H1 (cell line): Measurements from ENCODE around the gene CREBZF. TPM values are rescaled to one million over a fixed set of nuclear protein-coding genes. Genes with fewer than 3 reads are reported as not detected.

Experiments used
- CTCF ChIA-PET: fragments of 300-600 bp; sonication (Branson Sonifier 250); formaldehyde crosslinking; loops from one replicate; lab custom pipeline; 2021; ENCODE audit not compliant: partially characterized antibody; lab: Charles Lee
- POLR2A ChIA-PET: fragments of 300-600 bp; sonication (Branson Sonifier 250); formaldehyde crosslinking; loops from one replicate; lab custom pipeline; 2021; ENCODE audit warnings: inconsistent platforms; ENCODE audit not compliant: partially characterized antibody; lab: Charles Lee
- DNase-seq, 2 experiments: peaks; one replicate each; pipeline versions ENCODE4 v3.0.0 to v3.0.0-alpha.2; 2010 to 2022; ENCODE audit warnings: low spot score in 2 of 2, low read depth in 1 of 2, mixed read lengths in 1 of 2
- FAIRE-seq: peaks from 2 replicates; lab custom pipeline; 2011; peaks lifted over from hg19 to GRCh38; lab: Jason Lieb, UNC
- H2AFZ ChIP-seq: 2 replicates; pipeline ENCODE4 v1.8.1; 2012; ENCODE audit warnings: low read length, inconsistent platforms
- H2AK5ac ChIP-seq: 2 replicates; pipeline ENCODE4 v1.6.1; 2013; ENCODE audit warnings: low read depth, low read length
- H2BK120ac ChIP-seq: replicated peaks from 2 replicates; pipeline ENCODE3; 2013; ENCODE audit warnings: low read depth, low read length, inconsistent platforms
- H2BK12ac ChIP-seq: 2 replicates; pipeline ENCODE4 v1.6.1; 2013; ENCODE audit warnings: low read depth, low read length
- H2BK15ac ChIP-seq: 2 replicates; pipeline ENCODE4 v1.6.1; 2013; ENCODE audit warnings: low read length
- H2BK20ac ChIP-seq: 2 replicates; pipeline ENCODE4 v1.6.1; 2013; ENCODE audit warnings: low read length
- H2BK5ac ChIP-seq: 2 replicates; pipeline ENCODE4 v1.6.1; 2013; ENCODE audit warnings: low read depth, low read length
- H3K14ac ChIP-seq: 2 replicates; pipeline ENCODE4 v1.6.1; 2013; ENCODE audit warnings: inconsistent platforms; ENCODE audit not compliant: insufficient read length
- H3K18ac ChIP-seq: 2 replicates; pipeline ENCODE4 v1.6.1; 2013; ENCODE audit warnings: low read length; ENCODE audit errors: extremely low read depth
- H3K23ac ChIP-seq: 2 replicates; pipeline ENCODE4 v1.6.1; 2013; ENCODE audit warnings: inconsistent platforms; ENCODE audit not compliant: insufficient read length
- H3K23me2 ChIP-seq: 2 replicates; pipeline ENCODE4 v1.6.1; 2013; ENCODE audit warnings: low read depth, low read length
- H3K27ac ChIP-seq: 2 replicates; pipeline ENCODE4 v1.6.1; 2011; ENCODE audit warnings: low read depth, low read length, inconsistent platforms
- H3K27me3 ChIP-seq, 4 experiments: replicated peaks in 1 of 4; 1 replicate in 1 of 4; 2 replicates in 3 of 4; pipeline versions ENCODE4 v1.6.1 to v1.8.1; 2011 to 2013; ENCODE audit warnings: low read length in 3 of 4, mild to moderate bottlenecking in 3 of 4, inconsistent platforms in 2 of 4, mixed read lengths in 2 of 4, moderate library complexity in 1 of 4; ENCODE audit not compliant: control insufficient read depth in 3 of 4, insufficient read depth in 3 of 4; ENCODE audit errors: extremely low read depth in 1 of 4
- H3K36me3 ChIP-seq, 4 experiments: 2 replicates each; pipeline versions ENCODE4 v1.6.1 to v1.8.1; 2011 to 2013; ENCODE audit warnings: mild to moderate bottlenecking in 4 of 4, low read length in 3 of 4, moderate library complexity in 2 of 4, control low read depth in 1 of 4, inconsistent platforms in 1 of 4; ENCODE audit not compliant: insufficient read depth in 4 of 4, control insufficient read depth in 2 of 4
- H3K4ac ChIP-seq: replicated peaks from 2 replicates; pipeline ENCODE3; 2013; ENCODE audit warnings: low read length, low read depth, mixed read lengths, inconsistent platforms; ENCODE audit not compliant: insufficient read length
- H3K4me1 ChIP-seq, 4 experiments: replicated peaks in 1 of 4; 1 replicate in 1 of 4; 2 replicates in 3 of 4; pipeline versions ENCODE4 v1.6.1 to v1.8.1; 2011 to 2013; ENCODE audit warnings: low read length in 3 of 4, inconsistent platforms in 2 of 4, mixed read lengths in 1 of 4; ENCODE audit not compliant: insufficient read depth in 4 of 4, control insufficient read depth in 3 of 4
- H3K4me2 ChIP-seq, 2 experiments: 2 replicates each; pipeline versions ENCODE4 v1.6.1 to v1.8.1; 2011 to 2013; ENCODE audit warnings: low read depth in 2 of 2, low read length in 2 of 2, control low read depth in 1 of 2, inconsistent platforms in 1 of 2, mild to moderate bottlenecking in 1 of 2; ENCODE audit not compliant: insufficient read depth in 1 of 2
- H3K4me3 ChIP-seq, 4 experiments: fragments of 200-600, 300-600 bp in 1 of 4; sonication (generic), shearing (Covaris generic), sonication (Bioruptor Twin) in 1 of 4; 2 replicates each; pipeline versions ENCODE4 v1.5.1 to v1.8.1; 2011 to 2016; ENCODE audit warnings: low read length in 4 of 4, low read depth in 3 of 4, control low read depth in 2 of 4, inconsistent platforms in 2 of 4, mild to moderate bottlenecking in 2 of 4, mixed read lengths in 1 of 4, moderate library complexity in 1 of 4; ENCODE audit not compliant: insufficient read depth in 2 of 4; ENCODE audit errors: extremely low read depth in 1 of 4
- H3K56ac ChIP-seq: replicated peaks from 2 replicates; pipeline ENCODE3; 2013; ENCODE audit warnings: low read depth, mild to moderate bottlenecking, mixed read lengths, low read length, inconsistent platforms; ENCODE audit not compliant: insufficient read length
- H3K79me1 ChIP-seq: 2 replicates; pipeline ENCODE4 v1.6.1; 2013; ENCODE audit warnings: low read depth, low read length, control low read depth
- H3K79me2 ChIP-seq, 2 experiments: 2 replicates each; pipeline versions ENCODE4 v1.6.1 to v1.8.1; 2012 to 2013; ENCODE audit warnings: low read length in 2 of 2, mild to moderate bottlenecking in 2 of 2, inconsistent platforms in 1 of 2; ENCODE audit not compliant: insufficient read depth in 2 of 2, control insufficient read depth in 1 of 2
- H3K9ac ChIP-seq, 4 experiments: replicated peaks in 1 of 4; 1 replicate in 1 of 4; 2 replicates in 3 of 4; pipeline versions ENCODE4 v1.6.1 to v1.8.1; 2011 to 2013; ENCODE audit warnings: low read depth in 3 of 4, low read length in 3 of 4, control low read depth in 2 of 4, mild to moderate bottlenecking in 2 of 4, moderate library complexity in 2 of 4, inconsistent platforms in 1 of 4; ENCODE audit errors: extremely low read depth in 1 of 4
- H3K9me3 ChIP-seq, 2 experiments: 2 replicates each; pipeline versions ENCODE4 v1.6.1 to v1.8.1; 2012 to 2013; ENCODE audit warnings: mild to moderate bottlenecking in 2 of 2, moderate library complexity in 2 of 2, control low read depth in 1 of 2, inconsistent platforms in 1 of 2, low read depth in 1 of 2, low read length in 1 of 2, mixed read lengths in 1 of 2; ENCODE audit not compliant: insufficient read depth in 2 of 2
- H4K20me1 ChIP-seq, 2 experiments: replicated peaks in 1 of 2; 2 replicates each; pipeline versions ENCODE3 to v1.8.1; 2011 to 2013; ENCODE audit warnings: inconsistent platforms in 2 of 2, low read length in 2 of 2, mild to moderate bottlenecking in 1 of 2; ENCODE audit not compliant: insufficient read depth in 2 of 2, control insufficient read depth in 1 of 2
- H4K5ac ChIP-seq: 2 replicates; pipeline ENCODE4 v1.6.1; 2013; ENCODE audit warnings: low read length, low read depth, mixed read lengths, inconsistent platforms; ENCODE audit not compliant: insufficient read length
- H4K8ac ChIP-seq: 2 replicates; pipeline ENCODE4 v1.8.0; 2013; ENCODE audit warnings: mild to moderate bottlenecking, moderate library complexity, low read length, inconsistent platforms; ENCODE audit not compliant: insufficient read depth; ENCODE audit errors: extremely low read depth
- H4K91ac ChIP-seq: replicated peaks from 2 replicates; pipeline ENCODE3; 2013; ENCODE audit warnings: low read length, mixed read lengths, inconsistent platforms; ENCODE audit not compliant: insufficient read length
- BRCA1 ChIP-seq: IDR thresholded peaks from 2 replicates; pipeline ENCODE4 v1.6.1; 2012; ENCODE audit warnings: low read depth, low read length, improper control_type of control experiment
- CBX8 ChIP-seq: fragments of 300-800, 300-1000 bp; sonication (generic); IDR thresholded peaks from 2 replicates; pipeline ENCODE4 v1.7.1; 2016; ENCODE audit warnings: low read depth, low read length, borderline replicate concordance
- CEBPB ChIP-seq: IDR thresholded peaks from 2 replicates; pipeline ENCODE4 v1.6.1; 2012; ENCODE audit warnings: low read depth, low read length
- CTBP2 ChIP-seq: IDR thresholded peaks from 2 replicates; pipeline ENCODE4 v1.7.0; 2011; ENCODE audit warnings: borderline replicate concordance, mild to moderate bottlenecking, moderate library complexity, mixed read lengths, low read length; ENCODE audit not compliant: insufficient read depth, insufficient read length
- NANOG ChIP-seq: IDR thresholded peaks from 2 replicates; pipeline ENCODE4 v1.6.1; 2011; ENCODE audit warnings: low read length, low read depth, mild to moderate bottlenecking, inconsistent platforms; ENCODE audit not compliant: insufficient read depth, poor library complexity, severe bottlenecking
- PHF8 ChIP-seq: fragments of 200-600 bp; sonication (generic); conservative IDR thresholded peaks from 2 replicates; pipeline ENCODE4 v1.7.1; 2012; ENCODE audit warnings: low read depth, mild to moderate bottlenecking, inconsistent platforms, low read length, moderate library complexity
- POLR2A ChIP-seq, 2 experiments: IDR thresholded peaks; 1 replicate in 1 of 2; 2 replicates in 1 of 2; pipeline ENCODE4 v1.6.1; 2011; ENCODE audit warnings: low read depth in 2 of 2, low read length in 2 of 2, mild to moderate bottlenecking in 2 of 2; ENCODE audit errors: control extremely low read depth in 1 of 2
- RAD21 ChIP-seq, 2 experiments: IDR thresholded peaks in 1 of 2; conservative IDR thresholded peaks in 1 of 2; 2 replicates each; pipeline ENCODE4 v1.6.1; 2011; ENCODE audit warnings: low read depth in 2 of 2, low read length in 2 of 2, improper control_type of control experiment in 1 of 2, inconsistent platforms in 1 of 2, mild to moderate bottlenecking in 1 of 2, moderate library complexity in 1 of 2
- SIRT6 ChIP-seq: IDR thresholded peaks from one replicate; pipeline ENCODE4 v1.7.1; 2012; ENCODE audit warnings: low read length, inconsistent platforms
- SP4 ChIP-seq: IDR thresholded peaks from 2 replicates; pipeline ENCODE4 v1.6.1; 2012; ENCODE audit warnings: low read length, inconsistent platforms
- TAF1 ChIP-seq: IDR thresholded peaks from 2 replicates; pipeline ENCODE4 v1.6.1; 2011; ENCODE audit warnings: mild to moderate bottlenecking, low read depth, low read length
- YY1 ChIP-seq: IDR thresholded peaks from 2 replicates; pipeline ENCODE4 v1.6.1; 2011; ENCODE audit warnings: low read depth, mild to moderate bottlenecking, low read length
- WGBS, 2 experiments: shearing (Covaris generic) in 1 of 2; methylation state at CpG; one replicate each; pipeline versions ENCODE4 v1.1.6 to v1.1.7; 2013 to 2015; ENCODE audit warnings: low lambda C conversion rate in 2 of 2, mixed read lengths in 2 of 2, inconsistent platforms in 1 of 2, low coverage in 1 of 2, missing lambda C conversion rate in 1 of 2; ENCODE audit not compliant: insufficient replicate concordance in 2 of 2, insufficient coverage in 1 of 2, insufficient read length in 1 of 2; ENCODE audit errors: extremely low coverage in 1 of 2, missing lambda C conversion rate in 1 of 2; 5-methylcytosine and 5-hydroxymethylcytosine counted together
- polyA plus RNA-seq, 7 experiments: library from polyadenylated mRNA; depleted of rRNA in 3 of 7; stranded (reverse) in 5 of 7; unstranded in 2 of 7; fragments of >200 nt in 5 of 7; fragments of 200-250 nt in 2 of 7; gene quantifications; 1 replicate in 5 of 7; 2 replicates in 1 of 7; 4 replicates in 1 of 7; pipeline versions ENCODE4 v1.2.1 to v1.2.3, GENCODE V29; 2011 to 2013; ENCODE audit warnings: missing spikeins in 2 of 7, mixed read lengths in 2 of 7
- total RNA-seq: library from RNA; stranded (reverse); fragmentation: NEBNext Ultra II Directional; extraction: Animal tissue kit (Norgen Biotek cat#: 25700); gene quantifications from 2 replicates; pipeline ENCODE4 v1.2.1, GENCODE V29; 2021

CREBZF gene
- total and polyA plus RNA-seq, 2 of the 8 experiments (the other 6 are each of a cell fraction or from before 2014, with no cell fraction given), result 15.4 to 44.9 TPM

DNA sequence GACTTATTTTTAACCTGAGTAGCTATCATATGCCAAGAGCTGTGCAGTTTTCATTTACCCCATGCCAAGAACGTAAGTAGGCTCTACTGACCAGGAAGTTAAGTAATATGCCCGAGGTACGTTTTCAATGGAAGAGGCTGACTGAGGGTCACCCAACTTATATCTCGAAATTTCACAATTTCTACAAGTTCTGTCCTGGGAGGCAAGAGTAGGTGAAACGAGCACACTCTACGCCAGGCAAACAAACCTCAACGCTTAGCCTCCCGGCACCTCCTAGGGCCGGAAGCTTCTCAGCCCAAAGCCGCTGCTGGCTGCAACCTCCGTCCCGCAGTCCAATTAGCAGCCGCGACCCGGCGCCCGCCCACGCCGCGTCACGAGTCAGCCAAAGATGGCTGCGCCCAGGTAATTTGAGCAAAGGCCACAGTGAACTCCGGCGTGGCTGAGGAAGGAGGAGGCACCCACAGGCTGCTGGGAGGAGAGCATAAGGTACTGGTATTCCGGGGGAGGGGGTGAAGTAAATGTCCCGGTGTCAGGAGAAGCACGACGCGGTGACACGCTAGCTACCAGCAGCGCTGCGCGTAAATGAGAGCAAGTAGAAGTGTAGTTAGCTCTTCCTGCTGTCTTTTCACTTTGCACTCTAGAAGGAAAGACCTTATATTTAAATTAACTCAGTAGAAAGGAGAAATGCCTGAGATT is 17.2 kb downstream of the CREBZF start, which contains the start of gene TMEM126A:
TSS of gene TMEM126A (plus strand) at position 364 of the 696 bp plus-strand sequence. CDS start 2,289 bp downstream, outside the sequence.
- Histone ChIP-seq H3K79me1 (no peaks in the 10 kb centered on the region), H3K23me2 (0 out of 2 replicates have a peak, but pooled peaks cover 4% of the 10 kb centered on the region), H3K36me3 (peaks cover 0 to 3% (median 0%) of the 10 kb centered on the region in 4 experiments; a peak in 1 of 8 replicates), H3K9ac (peak within 1 kb of the TSS; percentile 45 to 89 (median 74)), H2BK12ac (peak within 1 kb of the TSS; percentile 68; the same call in 1 of the 2 replicates), H2BK20ac (no peak within 1 kb of the TSS), H4K20me1 (no peaks in the 10 kb centered on the region), H2AFZ (peak within 1 kb of the TSS; percentile 88; the same call in 1 of the 2 replicates), H3K4me3 (peak within 1 kb of the TSS; percentile 58 to 88 (median 70)), H4K91ac (peak within 1 kb of the TSS; percentile 3), H2BK15ac (0 out of 2 replicates have a peak within 1 kb of the TSS, but pooled peaks have one; percentile 65), H3K9me3 (no peaks in the 10 kb centered on the region), H2BK120ac (peak within 1 kb of the TSS; percentile 2), H3K27me3 (no peaks in the 10 kb centered on the region), H3K18ac (peak within 1 kb of the TSS; percentile 19), H2BK5ac (peak within 1 kb of the TSS; percentile 83), H3K79me2 (peaks cover 0 to 6% of the 10 kb centered on the region in 2 experiments; a peak in 1 of 4 replicates), H3K4me1 (peaks cover 0 to 8% (median 0%) of the 10 kb centered on the region in 4 experiments; a peak in 4 of 7 replicates), H4K8ac (no peak within 1 kb of the TSS), H3K27ac (peak within 1 kb of the TSS; percentile 66; the same call in 1 of the 2 replicates), H3K4me2 (peak within 1 kb of the TSS; percentile 76 to 89), H3K14ac (no peak within 1 kb of the TSS), H3K23ac (no peak within 1 kb of the TSS), H2AK5ac (no peak within 1 kb of the TSS), H4K5ac (peak within 1 kb of the TSS; percentile 77), H3K4ac (no peak within 1 kb of the TSS), H3K56ac (peak within 1 kb of the TSS; percentile 25)
- peak; percentile 75 to 94 for DNase-seq
- 3% methylated on average over 33 of the region's 33 CpGs; no CpG with 5 or more reads in 1 of the 2 experiments for WGBS, 2 experiments
- POLR2A ChIA-PET, result interaction anchor here (0.7 to 6.3 kb wide), 14 partner anchors 9 to 577 kb away, joined by 3 to 105 read pairs (median 5); partner anchors contain the start of genes CREBZF, DLG2, SYTL2 and TMEM126B
- CTCF ChIA-PET, result interaction anchor here (0.7 to 1.5 kb wide), 5 partner anchors 10 to 207 kb away, joined by 3 to 4 read pairs (median 3); partner anchors contain the start of gene CCDC83
- peak; percentile 57 for FAIRE-seq
- no peak for TF ChIP-seq CBX8
- TF ChIP-seq BRCA1, result no peak
- no peak for TF ChIP-seq NANOG
- peak; percentile 1 to 7; a peak in 1 of 4 replicates for TF ChIP-seq RAD21 (IDR thresholded peaks at IDR 0.05 in 1 of 2, conservative IDR thresholded peaks at IDR 0.05 in 1 of 2; ENCODE audit: low read depth in 2 of 2, low read length in 2 of 2)
- TF ChIP-seq PHF8, result peak; percentile 77
- no peak for TF ChIP-seq SIRT6
- peak; percentile 94 for TF ChIP-seq TAF1
- no peak for TF ChIP-seq CTBP2
- TF ChIP-seq SP4, result no peak
- peak; percentile 98 for TF ChIP-seq YY1
- no peak for TF ChIP-seq CEBPB
- peak; percentile 65 to 94 for TF ChIP-seq POLR2A (IDR thresholded peaks at IDR 0.05; ENCODE audit: control extremely low read depth in 1 of 2, low read depth in 2 of 2, low read length in 2 of 2)
